ENCODE data around the gene MGAT4A. TPM values are rescaled to one million over a fixed set of nuclear protein-coding genes. Genes with fewer than 3 reads are reported as not detected.

The MGAT4A gene
- total RNA-seq (2022) = 21.8 and 23.0 TPM in 2 replicates
- percentile 57 among the genes with signal in this experiment for Bru-seq, nascent RNA
- BruChase-seq, experiment 1, labeled RNA remaining after a 6-hour chase = percentile 69 among the genes with signal in this experiment
- BruChase-seq, experiment 2, labeled RNA remaining after a 2-hour chase = percentile 62 among the genes with signal in this experiment
- long read RNA-seq, full-length matches to known transcripts = 4 of 13 reads
- long read RNA-seq, partial matches to known transcripts = 1 of 13 reads
- long read RNA-seq, other reads (novel, unspliced or antisense) = 8 of 13 reads

DNA sequence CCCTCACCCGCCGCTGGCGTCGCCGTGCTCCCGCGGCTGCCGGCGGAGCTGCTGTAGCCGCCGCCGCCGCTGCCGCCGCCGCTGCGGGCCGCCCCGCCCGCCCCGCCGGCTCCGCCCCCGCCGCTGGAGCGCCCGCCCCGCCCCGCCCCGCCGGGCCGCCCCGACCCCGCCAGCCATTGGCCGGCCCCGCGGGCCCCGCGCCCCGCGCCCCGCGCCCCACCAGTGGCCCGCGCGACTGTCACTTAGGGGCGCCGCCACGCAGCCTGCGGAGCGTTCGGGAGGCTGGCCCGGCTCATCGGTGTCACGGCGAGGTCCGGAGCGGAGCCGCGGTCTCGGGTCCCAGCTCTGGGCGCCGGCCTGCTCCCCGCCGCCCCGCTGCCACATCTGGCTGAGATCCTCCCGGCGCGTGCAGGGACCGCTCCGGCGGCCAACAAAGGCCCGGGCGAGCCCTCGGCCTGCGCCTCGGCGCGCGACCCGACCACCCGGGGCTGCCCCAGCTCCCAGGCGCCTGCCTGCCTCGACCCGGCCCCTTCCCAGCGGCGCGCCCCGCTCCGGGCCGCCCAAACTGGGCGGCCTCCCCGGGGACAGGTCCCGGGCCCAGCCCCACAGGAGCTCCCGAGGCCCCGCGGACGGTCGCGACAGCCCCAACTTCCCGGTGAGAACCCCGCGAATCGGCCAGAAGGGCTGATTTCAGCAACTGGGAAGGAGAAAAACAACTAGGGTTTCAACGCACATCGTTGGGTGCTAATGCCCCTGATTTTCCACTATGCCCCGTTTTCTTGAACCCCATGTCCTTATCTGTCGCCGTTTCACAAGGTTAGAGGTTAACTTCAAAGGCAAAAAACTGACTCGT is at the start of gene MGAT4A:
Gene MGAT4A, minus strand, starts transcription at position 92 of the 853 bp plus-strand sequence. CDS start 4,800 bp downstream, outside the sequence.
- H3K36me3 Mint-ChIP-seq (ENCODE audit: insufficient read depth, unreplicated experiment) = peaks cover 6% of the 10 kb centered on the region
- peak; percentile 62 for DNase-seq
- peaks cover 16% of the 10 kb centered on the region for H3K4me1 Mint-ChIP-seq (ENCODE audit: low read depth, unreplicated experiment)
- H3K9me3 Mint-ChIP-seq (ENCODE audit: low read depth, unreplicated experiment) = peaks cover 2% of the 10 kb centered on the region
- BruUV-seq (replicated peaks) = no TSS peak
- CTCF ChIA-PET = interaction anchor here (0.6 to 0.9 kb wide), 3 partner anchors 82 to 354 kb away, joined by 3 to 5 read pairs (median 5); no protein-coding TSS in a partner anchor
- intact Hi-C loops (cut with micrococcal nuclease; ENCODE audit: unreplicated experiment) = loop anchor here (10.0 kb wide), 1 partner anchor 74 kb away; no protein-coding TSS in a partner anchor
- H3K4me3 Mint-ChIP-seq (ENCODE audit: low read depth, unreplicated experiment) = peak within 1 kb of the TSS; percentile 65
- no peaks in the 10 kb centered on the region for H3K27me3 Mint-ChIP-seq (ENCODE audit: unreplicated experiment)
- TF ChIP-seq, protein P1, sequence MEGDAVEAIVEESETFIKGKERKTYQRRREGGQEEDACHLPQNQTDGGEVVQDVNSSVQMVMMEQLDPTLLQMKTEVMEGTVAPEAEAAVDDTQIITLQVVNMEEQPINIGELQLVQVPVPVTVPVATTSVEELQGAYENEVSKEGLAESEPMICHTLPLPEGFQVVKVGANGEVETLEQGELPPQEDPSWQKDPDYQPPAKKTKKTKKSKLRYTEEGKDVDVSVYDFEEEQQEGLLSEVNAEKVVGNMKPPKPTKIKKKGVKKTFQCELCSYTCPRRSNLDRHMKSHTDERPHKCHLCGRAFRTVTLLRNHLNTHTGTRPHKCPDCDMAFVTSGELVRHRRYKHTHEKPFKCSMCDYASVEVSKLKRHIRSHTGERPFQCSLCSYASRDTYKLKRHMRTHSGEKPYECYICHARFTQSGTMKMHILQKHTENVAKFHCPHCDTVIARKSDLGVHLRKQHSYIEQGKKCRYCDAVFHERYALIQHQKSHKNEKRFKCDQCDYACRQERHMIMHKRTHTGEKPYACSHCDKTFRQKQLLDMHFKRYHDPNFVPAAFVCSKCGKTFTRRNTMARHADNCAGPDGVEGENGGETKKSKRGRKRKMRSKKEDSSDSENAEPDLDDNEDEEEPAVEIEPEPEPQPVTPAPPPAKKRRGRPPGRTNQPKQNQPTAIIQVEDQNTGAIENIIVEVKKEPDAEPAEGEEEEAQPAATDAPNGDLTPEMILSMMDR (IDR thresholded peaks at IDR 0.05; ENCODE audit: unreplicated experiment) = no peak
- no peak within 1 kb of the TSS for H3K27ac Mint-ChIP-seq (ENCODE audit: unreplicated experiment)

DNA sequence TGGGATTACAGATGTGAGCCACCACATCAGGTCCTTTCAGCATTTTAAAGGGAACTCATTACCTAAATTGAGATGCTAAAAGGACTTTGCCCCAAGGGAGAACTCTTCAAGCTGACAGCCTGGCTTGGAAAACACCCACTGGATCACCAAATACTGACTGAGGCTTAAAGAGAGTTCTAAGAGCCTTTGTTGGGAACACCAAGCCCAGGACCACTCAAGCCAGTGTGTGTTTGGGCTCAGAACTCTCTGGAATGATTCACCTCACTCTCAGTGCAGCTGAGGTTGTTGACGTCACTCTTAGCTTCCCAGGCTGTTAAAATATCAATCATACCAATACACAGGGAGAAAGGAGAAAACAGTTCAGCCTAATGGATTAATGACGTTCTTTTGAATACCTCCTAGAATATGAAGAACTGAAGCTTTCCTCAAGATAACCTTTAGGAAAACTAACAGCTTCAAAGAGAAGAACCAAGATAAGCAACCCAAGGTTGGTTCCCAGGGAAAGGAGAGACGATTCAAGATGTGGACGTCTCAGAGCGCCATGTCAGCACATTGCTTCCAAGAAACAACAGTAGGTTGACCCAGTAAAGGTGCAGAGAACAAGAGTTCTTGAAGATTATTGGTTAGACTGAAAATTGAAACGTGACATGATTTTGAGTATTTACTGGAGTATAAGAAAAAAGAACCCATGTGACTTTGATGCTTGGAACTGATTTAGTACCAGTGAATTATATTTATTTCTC is 48.0 kb upstream of the MGAT4A start:
- peaks cover 5% of the 10 kb centered on the region for H3K36me3 Mint-ChIP-seq (ENCODE audit: insufficient read depth, unreplicated experiment)
- CTCF ChIA-PET = no interaction called here
- H3K27me3 Mint-ChIP-seq (ENCODE audit: unreplicated experiment) = no peaks in the 10 kb centered on the region
- DNase-seq = no peak
- BruUV-seq (replicated peaks) = no TSS peak
- peaks cover 5% of the 10 kb centered on the region for H3K9me3 Mint-ChIP-seq (ENCODE audit: low read depth, unreplicated experiment)
- H3K4me1 Mint-ChIP-seq (ENCODE audit: low read depth, unreplicated experiment) = no peaks in the 10 kb centered on the region
- no peak overlapping the region for H3K27ac Mint-ChIP-seq (ENCODE audit: unreplicated experiment)
- intact Hi-C loops (cut with micrococcal nuclease; ENCODE audit: unreplicated experiment) = no loop called here
- TF ChIP-seq, protein P1 (IDR thresholded peaks at IDR 0.05; ENCODE audit: unreplicated experiment) = no peak
- H3K4me3 Mint-ChIP-seq (ENCODE audit: low read depth, unreplicated experiment) = no peak overlapping the region

DNA sequence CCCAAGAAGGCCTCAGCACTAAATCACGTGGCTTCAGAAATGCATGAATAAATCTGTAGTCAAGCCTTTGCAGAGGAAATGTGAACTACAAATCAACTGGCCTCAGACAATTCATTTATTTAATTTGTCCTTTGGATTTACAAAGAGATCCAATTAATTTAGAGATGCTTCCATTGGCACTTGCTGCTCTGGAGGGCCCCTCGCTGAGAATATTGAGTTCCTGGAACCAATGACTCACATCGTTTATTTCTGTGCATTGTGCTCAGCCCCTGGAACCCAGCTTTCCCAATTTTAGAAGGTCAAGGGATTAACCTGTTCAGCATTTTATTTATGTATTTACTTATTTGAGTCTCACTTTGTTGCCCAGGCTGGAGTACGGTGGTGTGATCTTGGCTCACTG is 47.2 kb upstream of the MGAT4A start:
- peaks cover 5% of the 10 kb centered on the region for H3K9me3 Mint-ChIP-seq (ENCODE audit: low read depth, unreplicated experiment)
- intact Hi-C loops (cut with micrococcal nuclease; ENCODE audit: unreplicated experiment) = no loop called here
- CTCF ChIA-PET = no interaction called here
- TF ChIP-seq, protein P1 (IDR thresholded peaks at IDR 0.05; ENCODE audit: unreplicated experiment) = no peak
- peaks cover 5% of the 10 kb centered on the region for H3K36me3 Mint-ChIP-seq (ENCODE audit: insufficient read depth, unreplicated experiment)
- H3K27me3 Mint-ChIP-seq (ENCODE audit: unreplicated experiment) = no peaks in the 10 kb centered on the region
- no peak overlapping the region for H3K4me3 Mint-ChIP-seq (ENCODE audit: low read depth, unreplicated experiment)
- no peak overlapping the region for H3K27ac Mint-ChIP-seq (ENCODE audit: unreplicated experiment)
- no peaks in the 10 kb centered on the region for H3K4me1 Mint-ChIP-seq (ENCODE audit: low read depth, unreplicated experiment)
- DNase-seq = no peak
- no TSS peak for BruUV-seq (replicated peaks)

DNA sequence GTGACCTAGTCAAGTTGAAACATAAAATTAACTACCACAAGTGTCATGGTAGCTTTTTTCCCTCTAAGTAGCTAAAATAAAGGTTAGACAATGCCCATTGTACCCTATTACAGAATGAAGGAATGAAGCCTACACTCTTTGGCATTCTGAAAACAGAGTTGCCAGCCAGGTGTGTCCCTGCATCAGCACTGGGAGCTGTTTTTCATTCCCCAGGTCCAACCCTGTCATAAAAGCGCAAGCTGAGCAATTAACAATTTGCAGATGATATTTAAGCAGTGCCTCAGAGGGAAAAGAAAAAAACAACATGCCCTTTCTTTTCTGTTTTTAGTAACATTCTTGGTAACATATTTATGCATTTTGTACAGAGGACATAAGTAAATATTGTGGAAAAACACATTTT is 46.8 kb upstream of the MGAT4A start:
- intact Hi-C loops (cut with micrococcal nuclease; ENCODE audit: unreplicated experiment) = no loop called here
- Mint-ChIP-seq H3K27ac (ENCODE audit: unreplicated experiment) (no peak overlapping the region), H3K9me3 (ENCODE audit: low read depth, unreplicated experiment) (peaks cover 5% of the 10 kb centered on the region), H3K4me3 (ENCODE audit: low read depth, unreplicated experiment) (no peak overlapping the region), H3K36me3 (ENCODE audit: insufficient read depth, unreplicated experiment) (peaks cover 5% of the 10 kb centered on the region), H3K27me3 (ENCODE audit: unreplicated experiment) (peaks cover 3% of the 10 kb centered on the region), H3K4me1 (ENCODE audit: low read depth, unreplicated experiment) (no peaks in the 10 kb centered on the region)
- TF ChIP-seq, protein P1 (IDR thresholded peaks at IDR 0.05; ENCODE audit: unreplicated experiment) = no peak
- DNase-seq = no peak
- BruUV-seq (replicated peaks) = no TSS peak
- CTCF ChIA-PET = no interaction called here

All from Calu3 (cell line).